Activated CD4-positive, alpha-beta T cell treated with anti-CD3 and anti-CD28 coated beads, Interleukin-2, amount 50 U/mL, for 24 hours (primary cell): Measurements from ENCODE around the gene KDM4F.
"Not testable (repeated sequence)": the region's sequence is repeated elsewhere in the genome, so short reads cannot be mapped to it uniquely, and the experiment has no call there.

ENCODE experiments used
- DNase-seq, 2 donors: peaks; one replicate each; pipeline ENCODE4 v3.0.0-alpha.2; 2020; ENCODE audit warnings: low read depth in 1 of 2, low spot score in 1 of 2

Gene KDM4F

GRCh38 chr11:95049122-95049521 is at the start of gene KDM4F:
KDM4F (plus strand) TSS chr11:95049422.
- DNase-seq, result not testable (repeated sequence)

GRCh38 chr11:95003716-95004115 is 45.5 kb upstream of the KDM4F start:
- DNase-seq, result no peak

- no peak for DNase-seq
Observed at GRCh38 chr11:95005642-95006041, 43.6 kb upstream of the KDM4F start.

GRCh38 chr11:95011376-95011775 is 37.8 kb upstream of the KDM4F start:
- no peak for DNase-seq

- DNase-seq, result no peak
Observed at GRCh38 chr11:95014184-95014821, 34.9 kb upstream of the KDM4F start.

- no peak for DNase-seq
Observed at GRCh38 chr11:95016139-95016538, 33.1 kb upstream of the KDM4F start.

GRCh38 chr11:95021468-95021867 is 27.8 kb upstream of the KDM4F start:
- not testable (repeated sequence) for DNase-seq

- no peak for DNase-seq
Observed at GRCh38 chr11:95024958-95025357, 24.3 kb upstream of the KDM4F start, which contains the start of gene KDM4E. KDM4E (plus strand) TSS chr11:95025258; CDS start chr11:95025558, 300 bp downstream.

GRCh38 chr11:95025594-95025993 is 23.6 kb upstream of the KDM4F start:
- DNase-seq, result not testable (repeated sequence)

- DNase-seq, result no peak
Observed at GRCh38 chr11:95028357-95028756, 20.9 kb upstream of the KDM4F start.

- no peak for DNase-seq
Observed at GRCh38 chr11:95033051-95033450, 16.2 kb upstream of the KDM4F start.

- DNase-seq, result no peak
Observed at GRCh38 chr11:95035316-95035715, 13.9 kb upstream of the KDM4F start.

GRCh38 chr11:95037356-95038035 is 11.7 kb upstream of the KDM4F start:
- DNase-seq, result not testable (repeated sequence)

- DNase-seq, result no peak
Observed at GRCh38 chr11:95042239-95042638, 7.0 kb upstream of the KDM4F start.

GRCh38 chr11:95042906-95043305 is 6.3 kb upstream of the KDM4F start:
- no peak for DNase-seq

- DNase-seq, result no peak
Observed at GRCh38 chr11:95044010-95044409, 5.2 kb upstream of the KDM4F start.

- DNase-seq, result no peak
Observed at GRCh38 chr11:95045812-95046211, 3.4 kb upstream of the KDM4F start.

- DNase-seq, result no peak
Observed at GRCh38 chr11:95050595-95051202, 1.5 kb downstream of the KDM4F start.

GRCh38 chr11:95054356-95054755 is 5.1 kb downstream of the KDM4F start:
- no peak for DNase-seq

- no peak for DNase-seq
Observed at GRCh38 chr11:95055283-95055897, 6.2 kb downstream of the KDM4F start.

- DNase-seq, result no peak
Observed at GRCh38 chr11:95057959-95058358, 8.7 kb downstream of the KDM4F start.

GRCh38 chr11:95058621-95059020 is 9.4 kb downstream of the KDM4F start:
- DNase-seq, result no peak
